HL-60 (cell line): ENCODE measurements around the gene IRX4.

Experiments used
- DNase-seq, 2 experiments: peaks; one replicate each; pipeline ENCODE4 v3.0.0-alpha.2; 2010 to 2020; ENCODE audit warnings: low read depth in 1 of 2, low spot score in 1 of 2
- H3K27ac ChIP-seq: fragments of 250-450 bp; sonication (Bioruptor Pico); replicated peaks from 2 replicates; pipeline ENCODE4 v1.5.1; 2020; ENCODE audit warnings: mild to moderate bottlenecking, moderate library complexity
- H3K27me3 ChIP-seq: fragments of 250-450 bp; sonication (Bioruptor Pico); 2 replicates; pipeline ENCODE4 v1.5.1; 2021; ENCODE audit warnings: mild to moderate bottlenecking, moderate library complexity; ENCODE audit not compliant: insufficient read depth, poor library complexity, severe bottlenecking
- H3K4me3 ChIP-seq: replicated peaks from 2 replicates; pipeline ENCODE4 v1.5.1; 2011; ENCODE audit warnings: mild to moderate bottlenecking, control low read depth, low read length; ENCODE audit not compliant: insufficient read depth
- CTCF ChIP-seq: IDR thresholded peaks from one replicate; pipeline ENCODE4 v1.5.1; 2011; ENCODE audit warnings: low read length, control low read depth, inconsistent platforms; ENCODE audit not compliant: insufficient read depth
- GABPA ChIP-seq: IDR thresholded peaks from 2 replicates; pipeline ENCODE4 v1.6.1; 2012; ENCODE audit warnings: low read depth
- POLR2AphosphoS5 ChIP-seq: IDR thresholded peaks from 2 replicates; pipeline ENCODE4 v1.6.1; 2012; ENCODE audit warnings: low read depth
- REST ChIP-seq: IDR thresholded peaks from 2 replicates; pipeline ENCODE4 v1.6.1; 2012; ENCODE audit warnings: low read depth; ENCODE audit not compliant: insufficient replicate concordance
- SPI1 ChIP-seq: IDR thresholded peaks from 2 replicates; pipeline ENCODE4 v1.6.1; 2012; ENCODE audit warnings: low read depth, mild to moderate bottlenecking, borderline replicate concordance

IRX4 gene

GRCh38 chr5:1912951-1913565 is 30.3 kb upstream of the IRX4 start:
- no peaks in the 10 kb centered on the region for H3K27me3 ChIP-seq
- no peak for TF ChIP-seq REST
- TF ChIP-seq SPI1: no peak
- TF ChIP-seq CTCF: no peak
- no peak for TF ChIP-seq POLR2AphosphoS5
- TF ChIP-seq GABPA: no peak
- H3K4me3 ChIP-seq: no peak overlapping the region
- no peak for DNase-seq
- H3K27ac ChIP-seq: no peak overlapping the region

GRCh38 chr5:1911773-1912235 is 29.1 kb upstream of the IRX4 start:
- Histone ChIP-seq H3K27ac (no peak overlapping the region), H3K27me3 (no peaks in the 10 kb centered on the region), H3K4me3 (no peak overlapping the region)
- TF ChIP-seq SPI1: no peak
- TF ChIP-seq POLR2AphosphoS5: no peak
- TF ChIP-seq REST: no peak
- no peak for TF ChIP-seq CTCF
- no peak for TF ChIP-seq GABPA
- DNase-seq: no peak

- TF ChIP-seq SPI1 (no peak), GABPA (no peak), CTCF (no peak)
- Histone ChIP-seq H3K4me3 (no peak overlapping the region), H3K27ac (no peak overlapping the region), H3K27me3 (no peaks in the 10 kb centered on the region)
- no peak for DNase-seq
These were observed 28.4 kb upstream of the IRX4 start for GRCh38 chr5:1910861-1911772.
